NT2/D1 (cell line): ENCODE results near the gene QKI.

Experiments
- DNase-seq: peaks from one replicate; pipeline ENCODE4 v3.0.0-alpha.2; 2011; ENCODE audit warnings: low read depth, low spot score
- H3K27me3 ChIP-seq: 2 replicates; pipeline ENCODE4 v1.6.0; 2011; ENCODE audit warnings: mild to moderate bottlenecking; ENCODE audit not compliant: insufficient read length, insufficient read depth
- H3K36me3 ChIP-seq: 2 replicates; pipeline ENCODE4 v1.6.1; 2011; ENCODE audit warnings: mild to moderate bottlenecking, low read length, mixed read lengths; ENCODE audit not compliant: insufficient read depth, insufficient read length
- H3K4me1 ChIP-seq: 2 replicates; pipeline ENCODE4 v1.5.1; 2011; ENCODE audit not compliant: insufficient read depth, insufficient read length
- H3K4me3 ChIP-seq: 2 replicates; pipeline ENCODE4 v1.5.1; 2011; ENCODE audit warnings: low read depth; ENCODE audit not compliant: insufficient read length
- H3K9ac ChIP-seq: 2 replicates; pipeline ENCODE4 v1.6.0; 2011; ENCODE audit warnings: low read depth; ENCODE audit not compliant: insufficient read length
- H3K9me3 ChIP-seq: 2 replicates; pipeline ENCODE4 v1.5.1; 2011; ENCODE audit warnings: mild to moderate bottlenecking, low read length; ENCODE audit not compliant: insufficient read depth
- SUZ12 ChIP-seq: IDR thresholded peaks from 2 replicates; pipeline ENCODE4 v1.6.1; 2011; ENCODE audit not compliant: insufficient read length, insufficient read depth; ENCODE audit errors: extremely low read depth
- YY1 ChIP-seq: IDR thresholded peaks from 2 replicates; pipeline ENCODE4 v1.6.1; 2011; ENCODE audit not compliant: insufficient read length, insufficient read depth
- ZNF274 ChIP-seq: IDR thresholded peaks from 2 replicates; pipeline ENCODE4 v1.6.1; 2011; ENCODE audit warnings: mild to moderate bottlenecking, low read depth, low read length

The QKI gene

GRCh38 chr6:163444077-163444476, 29.6 kb downstream of the QKI start:
- TF ChIP-seq SUZ12: no peak
- no peak for TF ChIP-seq ZNF274
- TF ChIP-seq YY1: no peak
- Histone ChIP-seq H3K9me3 (no peaks in the 10 kb centered on the region), H3K4me3 (no peak overlapping the region), H3K36me3 (no peaks in the 10 kb centered on the region), H3K27me3 (no peaks in the 10 kb centered on the region), H3K4me1 (no peaks in the 10 kb centered on the region), H3K9ac (no peak overlapping the region)
- no peak for DNase-seq

- no peaks in the 10 kb centered on the region for H3K9me3 ChIP-seq
- no peaks in the 10 kb centered on the region for H3K4me1 ChIP-seq
- H3K9ac ChIP-seq: no peak overlapping the region
- no peak overlapping the region for H3K4me3 ChIP-seq
- H3K27me3 ChIP-seq: no peaks in the 10 kb centered on the region
- TF ChIP-seq ZNF274 (no peak), SUZ12 (no peak), YY1 (no peak)
- no peaks in the 10 kb centered on the region for H3K36me3 ChIP-seq
- DNase-seq: no peak
Measured at GRCh38 chr6:163446549-163446948, 32.0 kb downstream of the QKI start.

GRCh38 chr6:163449076-163449475, 34.6 kb downstream of the QKI start:
- Histone ChIP-seq H3K9ac (no peak overlapping the region), H3K36me3 (no peaks in the 10 kb centered on the region), H3K4me3 (no peak overlapping the region), H3K9me3 (no peaks in the 10 kb centered on the region), H3K4me1 (no peaks in the 10 kb centered on the region), H3K27me3 (no peaks in the 10 kb centered on the region)
- TF ChIP-seq SUZ12: no peak
- no peak for TF ChIP-seq ZNF274
- TF ChIP-seq YY1: no peak
- DNase-seq: no peak

GRCh38 chr6:163454425-163454824, 39.9 kb downstream of the QKI start:
- DNase-seq: no peak
- H3K9ac ChIP-seq: no peak overlapping the region
- no peaks in the 10 kb centered on the region for H3K9me3 ChIP-seq
- H3K4me1 ChIP-seq: no peaks in the 10 kb centered on the region
- no peak overlapping the region for H3K4me3 ChIP-seq
- no peaks in the 10 kb centered on the region for H3K27me3 ChIP-seq
- H3K36me3 ChIP-seq: peaks cover 24% of the 10 kb centered on the region
- no peak for TF ChIP-seq SUZ12
- no peak for TF ChIP-seq YY1
- no peak for TF ChIP-seq ZNF274

- Histone ChIP-seq H3K4me1 (no peaks in the 10 kb centered on the region), H3K9ac (no peak overlapping the region), H3K9me3 (no peaks in the 10 kb centered on the region), H3K36me3 (peaks cover 24% of the 10 kb centered on the region), H3K27me3 (no peaks in the 10 kb centered on the region), H3K4me3 (no peak overlapping the region)
- TF ChIP-seq YY1: no peak
- TF ChIP-seq SUZ12: no peak
- TF ChIP-seq ZNF274: no peak
- DNase-seq: no peak
Measured at GRCh38 chr6:163455552-163455951, 41.0 kb downstream of the QKI start.

DNA sequence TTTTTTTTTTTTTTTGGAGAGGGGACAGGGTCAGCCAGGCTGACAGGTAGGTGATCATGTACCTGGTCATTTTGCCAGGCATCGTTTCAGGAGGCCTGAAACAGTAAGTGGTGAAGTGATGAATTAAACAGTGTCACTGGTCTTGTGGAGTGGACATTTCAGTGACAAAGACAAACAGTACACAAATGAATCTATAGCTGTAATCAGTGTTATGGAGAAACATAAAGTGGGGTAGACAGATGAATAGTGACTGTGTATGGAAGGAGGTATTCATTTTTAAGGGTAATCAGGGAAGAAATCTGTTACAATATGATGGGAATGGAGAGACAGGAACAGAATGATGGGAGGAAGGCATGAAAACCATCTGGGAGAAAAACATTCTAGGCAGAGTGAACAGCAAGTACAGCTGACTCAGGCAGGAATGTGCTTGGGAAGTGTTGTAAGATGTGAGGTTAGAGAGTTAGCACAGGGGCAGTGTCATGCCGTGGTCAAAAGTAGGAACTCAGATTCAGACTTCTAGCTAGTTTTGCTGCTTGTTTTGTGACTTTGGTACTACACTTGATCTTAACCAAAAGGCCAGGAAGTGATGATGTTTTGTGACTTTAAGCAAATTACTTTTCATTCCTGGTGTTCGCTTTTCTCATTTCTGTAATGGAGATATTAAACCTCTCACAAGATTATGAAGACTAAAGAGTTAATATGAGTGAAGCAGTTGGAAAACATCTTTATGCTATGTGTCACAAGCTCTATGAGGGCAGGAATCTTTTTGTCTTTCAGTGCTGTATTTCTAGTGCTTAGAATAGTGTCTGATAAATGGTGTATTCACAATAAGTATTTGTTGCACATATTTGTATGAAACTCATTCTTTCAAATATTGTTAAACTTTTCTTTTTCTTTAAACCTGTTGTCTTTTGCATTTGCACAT, 43.4 kb downstream of the QKI start:
- no peaks in the 10 kb centered on the region for H3K9me3 ChIP-seq
- no peaks in the 10 kb centered on the region for H3K4me1 ChIP-seq
- DNase-seq: no peak
- no peak overlapping the region for H3K4me3 ChIP-seq
- H3K36me3 ChIP-seq: peaks cover 24% of the 10 kb centered on the region
- no peaks in the 10 kb centered on the region for H3K27me3 ChIP-seq
- no peak overlapping the region for H3K9ac ChIP-seq
- no peak for TF ChIP-seq YY1
- no peak for TF ChIP-seq ZNF274
- no peak for TF ChIP-seq SUZ12

- H3K9me3 ChIP-seq: no peaks in the 10 kb centered on the region
- no peak overlapping the region for H3K9ac ChIP-seq
- H3K36me3 ChIP-seq: peaks cover 24% of the 10 kb centered on the region
- DNase-seq: no peak
- no peaks in the 10 kb centered on the region for H3K27me3 ChIP-seq
- no peak overlapping the region for H3K4me3 ChIP-seq
- TF ChIP-seq ZNF274 (no peak), YY1 (no peak), SUZ12 (no peak)
- H3K4me1 ChIP-seq: no peaks in the 10 kb centered on the region
Measured at GRCh38 chr6:163459007-163459406, 44.5 kb downstream of the QKI start.
